ENCODE measurements around the gene CFAP157. TPM values are rescaled to one million over a fixed set of nuclear protein-coding genes. Genes with fewer than 3 reads are reported as not detected.

Gene CFAP157
- total RNA-seq, 1 experiment from 2014 or later: 0.22 TPM

- POLR2A ChIA-PET: no interaction called here
- Histone ChIP-seq H3K9ac (ENCODE audit: low read length) (no peak overlapping the region), H3K4me2 (ENCODE audit: low read length) (no peak overlapping the region), H3K27me3 (ENCODE audit: insufficient read depth, low read length) (no peaks in the 10 kb centered on the region), H4K20me1 (ENCODE audit: insufficient read depth) (no peaks in the 10 kb centered on the region), H3K4me1 (ENCODE audit: control insufficient read depth in 1 of 2, insufficient read depth in 2 of 2, low read length in 2 of 2) (peaks cover 21 to 23% of the 10 kb centered on the region in 2 experiments), H3K79me2 (ENCODE audit: insufficient read depth, low read length) (no peaks in the 10 kb centered on the region), H3K9me2 (ENCODE audit: insufficient read depth) (no peaks in the 10 kb centered on the region), H3K9me3 (ENCODE audit: control insufficient read depth in 1 of 2, insufficient read depth in 1 of 2, low read depth in 1 of 2, low read length in 2 of 2) (no peaks in the 10 kb centered on the region), H2AFZ (ENCODE audit: low read depth, low read length, poor library complexity, severe bottlenecking) (no peak overlapping the region), H3K36me3 (ENCODE audit: control insufficient read depth in 1 of 2, insufficient read depth in 2 of 2, low read length in 2 of 2) (no peaks in the 10 kb centered on the region), H3K27ac (ENCODE audit: low read depth, low read length) (no peak overlapping the region), H3K4me3 (replicated peaks in 1 of 2; ENCODE audit: low read depth in 1 of 2, low read length in 2 of 2) (no peak overlapping the region)
- RAD21 ChIA-PET (ENCODE audit: low non-redundant PET in 1 of 2, low total read pairs in 2 of 2, uncharacterized antibody in 2 of 2, unreplicated experiment in 2 of 2): no interaction called here
- no peak for ATAC-seq
- TF ChIP-seq FOSL1 (IDR thresholded peaks at IDR 0.05; ENCODE audit: low read depth): no peak
- TF ChIP-seq SP1 (IDR thresholded peaks at IDR 0.05; ENCODE audit: low read depth): no peak
- TF ChIP-seq RAD21 (IDR thresholded peaks at IDR 0.05; ENCODE audit: low read depth): no peak
- TF ChIP-seq CTCF (IDR thresholded peaks at IDR 0.05 in 2 of 3, conservative IDR thresholded peaks at IDR 0.05 in 1 of 3; ENCODE audit: borderline replicate concordance in 1 of 3, insufficient read depth in 1 of 3, low read depth in 2 of 3, low read length in 2 of 3): no peak
- no peak for TF ChIP-seq EZH2 (IDR thresholded peaks at IDR 0.05)
- TF ChIP-seq REST (IDR thresholded peaks at IDR 0.05; ENCODE audit: low read depth): no peak
- TF ChIP-seq SRF (IDR thresholded peaks at IDR 0.05; ENCODE audit: low read depth): no peak
- no peak for TF ChIP-seq ELF1 (IDR thresholded peaks at IDR 0.05; ENCODE audit: borderline replicate concordance, low read depth)
- no peak for TF ChIP-seq POLR2AphosphoS5 (IDR thresholded peaks at IDR 0.05; ENCODE audit: low read depth, low read length)
- no peak for TF ChIP-seq CBX3 (IDR thresholded peaks at IDR 0.05; ENCODE audit: low read depth)
- no peak for TF ChIP-seq CEBPB (IDR thresholded peaks at IDR 0.05; ENCODE audit: low read depth)
- TF ChIP-seq ZBTB33 (IDR thresholded peaks at IDR 0.05; ENCODE audit: extremely low read depth, insufficient replicate concordance, low read length): no peak
- TF ChIP-seq ZFX (IDR thresholded peaks at IDR 0.05): no peak
- no peak for TF ChIP-seq TCF7L2 (IDR thresholded peaks at IDR 0.05; ENCODE audit: borderline replicate concordance, extremely low read depth, insufficient read depth, insufficient read length)
- no peak for TF ChIP-seq POLR2A (IDR thresholded peaks at IDR 0.05; ENCODE audit: borderline replicate concordance, extremely low read depth, insufficient read depth, insufficient read length)
- no peak for TF ChIP-seq EZH2phosphoT487 (IDR thresholded peaks at IDR 0.05; ENCODE audit: borderline replicate concordance)
- TF ChIP-seq JUND (IDR thresholded peaks at IDR 0.05): no peak
- no peak for TF ChIP-seq MAX (IDR thresholded peaks at IDR 0.05)
- TF ChIP-seq ZNF274 (IDR thresholded peaks at IDR 0.05; ENCODE audit: low read depth, low read length): no peak
- intact Hi-C loops (cut with micrococcal nuclease): no loop called here
- no TSS peak for BruUV-seq (replicated peaks)
- CTCF ChIA-PET: no interaction called here
- DNase-seq (ENCODE audit: low read depth, low spot score): no peak
These were observed 22.0 kb downstream of the CFAP157 start for GRCh38 chr9:127728808-127729207.
